GM18907 (cell line): Measurements from ENCODE around the gene ASGR1.
"Not testable (repeated sequence)": the region's sequence is repeated elsewhere in the genome, so short reads cannot be mapped to it uniquely, and the experiment has no call there.

Experiments used
- ATAC-seq: cut with Tn5 transposase; IDR thresholded peaks from one replicate; pipeline ENCODE4 v1.9.1; 2021; ENCODE audit warnings: mild to moderate bottlenecking, moderate library complexity; ENCODE audit not compliant: unreplicated experiment

ASGR1 gene

GRCh38 chr17:7168841-7169564 lies 10.2 kb downstream of the ASGR1 start:
- ATAC-seq, result not testable (repeated sequence)

- no peak for ATAC-seq
These were observed 11.3 kb downstream of the ASGR1 start for GRCh38 chr17:7167832-7168231.

- no peak for ATAC-seq
These were observed 12.3 kb downstream of the ASGR1 start for GRCh38 chr17:7166873-7167272.

- ATAC-seq, result not testable (repeated sequence)
These were observed 19.6 kb downstream of the ASGR1 start for GRCh38 chr17:7159571-7159970.

GRCh38 chr17:7158424-7158823 lies 20.7 kb downstream of the ASGR1 start:
- not testable (repeated sequence) for ATAC-seq

- no peak for ATAC-seq
These were observed 22.7 kb downstream of the ASGR1 start for GRCh38 chr17:7156342-7156940.

- no peak for ATAC-seq
These were observed 31.4 kb downstream of the ASGR1 start for GRCh38 chr17:7147772-7148171.

GRCh38 chr17:7146115-7146514 lies 33.1 kb downstream of the ASGR1 start:
- no peak for ATAC-seq

- no peak for ATAC-seq
These were observed 35.0 kb downstream of the ASGR1 start for GRCh38 chr17:7144213-7144612.

GRCh38 chr17:7141824-7142223 lies 37.3 kb downstream of the ASGR1 start:
- no peak for ATAC-seq

- no peak for ATAC-seq
These were observed 39.8 kb downstream of the ASGR1 start for GRCh38 chr17:7139400-7139799.

GRCh38 chr17:7138800-7139381 lies 40.3 kb downstream of the ASGR1 start:
- no peak for ATAC-seq

- no peak for ATAC-seq
These were observed 41.8 kb downstream of the ASGR1 start for GRCh38 chr17:7137171-7137943.

GRCh38 chr17:7136266-7136877 lies 42.8 kb downstream of the ASGR1 start:
- no peak for ATAC-seq

GRCh38 chr17:7133916-7134315 lies 45.3 kb downstream of the ASGR1 start:
- ATAC-seq, result no peak

- no peak for ATAC-seq
These were observed 45.7 kb downstream of the ASGR1 start for GRCh38 chr17:7133424-7133823.

- ATAC-seq, result peak; percentile 63
These were observed 46.6 kb downstream of the ASGR1 start for GRCh38 chr17:7132511-7133094.

GRCh38 chr17:7131423-7131791 lies 47.8 kb downstream of the ASGR1 start:
- no peak for ATAC-seq

- ATAC-seq, result no peak
These were observed 48.3 kb downstream of the ASGR1 start for GRCh38 chr17:7130621-7131422.

- ATAC-seq, result no peak
These were observed 49.9 kb downstream of the ASGR1 start for GRCh38 chr17:7129311-7129710.
